ENCODE data around the gene TARP.

TARP gene

GRCh38 chr7:38273286-38273995 is at the start of gene TARP:
Gene TARP (minus strand): TSS chr7:38273636.
- DNase-seq (ENCODE audit: low spot score), result no peak

GRCh38 chr7:38323156-38323555 is 49.7 kb upstream of the TARP start:
- DNase-seq (ENCODE audit: low spot score), result no peak

GRCh38 chr7:38322461-38322860 is 49.0 kb upstream of the TARP start:
- no peak for DNase-seq (ENCODE audit: low spot score)

GRCh38 chr7:38321967-38322366 is 48.5 kb upstream of the TARP start:
- DNase-seq (ENCODE audit: low spot score), result no peak

- no peak for DNase-seq (ENCODE audit: low spot score)
Measured at GRCh38 chr7:38321515-38321944, 48.1 kb upstream of the TARP start.

GRCh38 chr7:38321050-38321449 is 47.6 kb upstream of the TARP start:
- DNase-seq (ENCODE audit: low spot score), result no peak

GRCh38 chr7:38319873-38320272 is 46.4 kb upstream of the TARP start:
- no peak for DNase-seq (ENCODE audit: low spot score)

GRCh38 chr7:38318803-38319416 is 45.5 kb upstream of the TARP start:
- peak; percentile 79 for DNase-seq (ENCODE audit: low spot score)

GRCh38 chr7:38318241-38318640 is 44.8 kb upstream of the TARP start:
- DNase-seq (ENCODE audit: low spot score), result no peak

GRCh38 chr7:38317515-38317914 is 44.1 kb upstream of the TARP start:
- no peak for DNase-seq (ENCODE audit: low spot score)

GRCh38 chr7:38316733-38317360 is 43.4 kb upstream of the TARP start:
- no peak for DNase-seq (ENCODE audit: low spot score)

GRCh38 chr7:38315410-38315809 is 42.0 kb upstream of the TARP start:
- no peak for DNase-seq (ENCODE audit: low spot score)

- DNase-seq (ENCODE audit: low spot score), result no peak
Measured at GRCh38 chr7:38312821-38313220, 39.4 kb upstream of the TARP start.

- no peak for DNase-seq (ENCODE audit: low spot score)
Measured at GRCh38 chr7:38311329-38311937, 38.0 kb upstream of the TARP start.

GRCh38 chr7:38310591-38311101 is 37.2 kb upstream of the TARP start:
- peak; percentile 63 for DNase-seq (ENCODE audit: low spot score)

GRCh38 chr7:38309555-38309954 is 36.1 kb upstream of the TARP start:
- no peak for DNase-seq (ENCODE audit: low spot score)

GRCh38 chr7:38308140-38308539 is 34.7 kb upstream of the TARP start:
- no peak for DNase-seq (ENCODE audit: low spot score)

- DNase-seq (ENCODE audit: low spot score), result no peak
Measured at GRCh38 chr7:38307640-38308039, 34.2 kb upstream of the TARP start.

GRCh38 chr7:38306914-38307313 is 33.5 kb upstream of the TARP start:
- DNase-seq (ENCODE audit: low spot score), result no peak

GRCh38 chr7:38306171-38306570 is 32.7 kb upstream of the TARP start:
- no peak for DNase-seq (ENCODE audit: low spot score)

GRCh38 chr7:38303866-38304265 is 30.4 kb upstream of the TARP start:
- DNase-seq (ENCODE audit: low spot score), result no peak

- no peak for DNase-seq (ENCODE audit: low spot score)
Measured at GRCh38 chr7:38300175-38300574, 26.7 kb upstream of the TARP start.

All from kidney capillary endothelial cell (primary cell).